ENCODE data around the gene ZNF567.

DNA sequence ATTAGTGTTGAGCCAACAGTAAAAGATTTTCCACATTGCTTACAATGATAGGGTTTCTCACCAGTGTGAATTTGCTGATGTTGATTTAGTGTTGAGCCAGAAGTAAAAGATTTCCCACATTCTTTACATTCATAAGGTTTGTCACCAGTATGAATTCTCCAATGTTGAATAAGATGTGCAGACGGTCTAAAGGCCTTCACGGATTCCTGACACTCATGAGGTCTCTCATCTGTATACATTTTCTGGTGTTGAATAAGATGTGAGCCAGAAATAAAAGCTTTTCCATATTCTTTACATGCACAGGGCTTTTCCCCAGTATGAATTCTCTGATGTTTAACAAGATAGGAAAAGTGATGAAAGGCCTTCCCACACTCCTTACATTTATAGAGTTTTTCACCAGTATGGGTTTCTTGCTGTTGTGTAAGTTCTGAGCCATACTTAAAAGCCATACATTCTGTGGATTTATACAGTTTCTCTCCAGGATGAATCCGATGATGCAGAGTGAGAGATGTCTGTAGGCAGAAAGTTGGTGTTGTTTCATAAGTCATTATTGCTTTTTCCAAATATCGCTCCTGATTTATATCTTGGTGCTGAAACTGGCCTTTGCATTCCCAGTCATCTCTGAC is 62.8 kb downstream of the ZNF567 start:
- no peak for TF ChIP-seq POLR2A (IDR thresholded peaks at IDR 0.05)
- no peak for TF ChIP-seq CTCF (IDR thresholded peaks at IDR 0.05)

All from heart left ventricle (tissue), 13 donors.